HEK293 (cell line): ENCODE measurements around the gene METTL15.
"Not testable (repeated sequence)": the region's sequence is repeated elsewhere in the genome, so short reads cannot be mapped to it uniquely, and the experiment has no call there.

Experiments
- CTCF ChIA-PET: fragments of 350-600 bp; formaldehyde crosslinking; extraction: SDS; loops from one replicate; lab custom pipeline; 2021; ENCODE audit warnings: antibody characterized with exemption; lab: Yijun Ruan, JAX
- POLR2A ChIA-PET: fragments of 300-600 bp; formaldehyde crosslinking; extraction: SDS; loops from one replicate; lab custom pipeline; 2020; ENCODE audit warnings: antibody characterized with exemption, inconsistent platforms; lab: Yijun Ruan, JAX
- H3K27ac ChIP-seq: fragments of 200-500 bp; sonication (Bioruptor generic); 2 replicates; pipeline ENCODE4 v1.5.1; 2014; ENCODE audit warnings: low read depth, low read length, control low read depth, inconsistent platforms; ENCODE audit errors: extremely low read depth
- H3K36me3 ChIP-seq, 2 experiments: fragments of 200-500 bp in 1 of 2; sonication (Bioruptor generic) in 1 of 2; 1 replicate in 1 of 2; 2 replicates in 1 of 2; pipeline ENCODE4 v1.5.1; 2014 to 2017; ENCODE audit warnings: inconsistent platforms in 2 of 2, low read length in 2 of 2; ENCODE audit not compliant: control insufficient read depth in 2 of 2, insufficient read depth in 1 of 2
- H3K4me1 ChIP-seq: fragments of 200-500 bp; sonication (Bioruptor generic); 2 replicates; pipeline ENCODE4 v1.5.1; 2014; ENCODE audit warnings: mild to moderate bottlenecking, low read length, inconsistent platforms; ENCODE audit not compliant: control insufficient read depth, insufficient read depth
- H3K4me3 ChIP-seq: 2 replicates; pipeline ENCODE4 v1.5.1; 2011; ENCODE audit warnings: low read depth, mild to moderate bottlenecking, control low read depth, low read length, moderate library complexity
- H3K9me3 ChIP-seq: fragments of 200-500 bp; sonication (Bioruptor generic); 2 replicates; pipeline ENCODE4 v1.5.1; 2014; ENCODE audit warnings: low read depth, low read length, inconsistent platforms; ENCODE audit not compliant: control insufficient read depth, insufficient read depth
- REPIN1 ChIP-seq: fragments of 450-650 bp; formaldehyde crosslinking; IDR thresholded peaks from 2 replicates; pipeline ENCODE4 v1.5.1; 2017; ENCODE audit warnings: missing biosample characterization, missing genetic modification characterization, low read depth
- SALL2 ChIP-seq: fragments of 450-650 bp; formaldehyde crosslinking; IDR thresholded peaks from 2 replicates; pipeline ENCODE4 v1.5.0; 2017; ENCODE audit warnings: missing biosample characterization, mild to moderate bottlenecking, missing genetic modification characterization, borderline replicate concordance
- YY2 ChIP-seq: fragments of 450-650 bp; formaldehyde crosslinking; IDR thresholded peaks from 2 replicates; pipeline ENCODE4 v1.5.1; 2016; ENCODE audit warnings: missing biosample characterization, missing genetic modification characterization
- ZBTB17 ChIP-seq: fragments of 450-650 bp; formaldehyde crosslinking; IDR thresholded peaks from 2 replicates; pipeline ENCODE4 v1.5.1; 2016; ENCODE audit warnings: missing biosample characterization, missing genetic modification characterization
- ZBTB48 ChIP-seq: fragments of 450-650 bp; formaldehyde crosslinking; IDR thresholded peaks from 2 replicates; pipeline ENCODE4 v1.5.1; 2016; ENCODE audit warnings: missing biosample characterization, missing genetic modification characterization
- ZBTB49 ChIP-seq: fragments of 450-650 bp; formaldehyde crosslinking; IDR thresholded peaks from 2 replicates; pipeline ENCODE4 v1.5.1; 2016; ENCODE audit warnings: missing biosample characterization, missing genetic modification characterization, low read depth
- ZFP69B ChIP-seq: fragments of 450-650 bp; formaldehyde crosslinking; IDR thresholded peaks from 2 replicates; pipeline ENCODE4 v1.5.1; 2016; ENCODE audit warnings: missing biosample characterization, missing genetic modification characterization
- ZNF157 ChIP-seq: fragments of 450-650 bp; formaldehyde crosslinking; IDR thresholded peaks from 2 replicates; pipeline ENCODE4 v1.5.1; 2016; ENCODE audit warnings: missing biosample characterization, missing genetic modification characterization
- ZNF239 ChIP-seq: fragments of 450-650 bp; formaldehyde crosslinking; IDR thresholded peaks from 2 replicates; pipeline ENCODE4 v1.5.1; 2016; ENCODE audit warnings: missing biosample characterization, missing genetic modification characterization
- ZNF311 ChIP-seq: fragments of 450-650 bp; formaldehyde crosslinking; IDR thresholded peaks from 2 replicates; pipeline ENCODE4 v1.5.1; 2017; ENCODE audit warnings: missing biosample characterization, missing genetic modification characterization, borderline replicate concordance
- ZNF324 ChIP-seq: fragments of 450-650 bp; formaldehyde crosslinking; IDR thresholded peaks from 2 replicates; pipeline ENCODE4 v1.5.1; 2016; ENCODE audit warnings: missing biosample characterization, missing genetic modification characterization
- ZNF398 ChIP-seq: fragments of 450-650 bp; formaldehyde crosslinking; IDR thresholded peaks from 2 replicates; pipeline ENCODE4 v1.5.1; 2017; ENCODE audit warnings: missing biosample characterization, missing genetic modification characterization
- ZNF416 ChIP-seq: fragments of 450-650 bp; formaldehyde crosslinking; IDR thresholded peaks from 2 replicates; pipeline ENCODE4 v1.5.1; 2016; ENCODE audit warnings: missing biosample characterization, missing genetic modification characterization
- ZNF514 ChIP-seq: fragments of 450-650 bp; formaldehyde crosslinking; IDR thresholded peaks from 2 replicates; pipeline ENCODE4 v1.5.1; 2016; ENCODE audit warnings: missing biosample characterization, missing genetic modification characterization
- ZNF529 ChIP-seq: fragments of 450-650 bp; formaldehyde crosslinking; IDR thresholded peaks from 2 replicates; pipeline ENCODE4 v1.5.1; 2017; ENCODE audit warnings: missing genetic modification characterization, missing biosample characterization; ENCODE audit not compliant: insufficient replicate concordance
- ZNF530 ChIP-seq: fragments of 450-650 bp; formaldehyde crosslinking; IDR thresholded peaks from 2 replicates; pipeline ENCODE4 v1.5.1; 2016; ENCODE audit warnings: low read depth, missing biosample characterization, missing genetic modification characterization
- ZNF548 ChIP-seq: fragments of 450-650 bp; formaldehyde crosslinking; IDR thresholded peaks from 2 replicates; pipeline ENCODE4 v1.5.1; 2016; ENCODE audit warnings: missing biosample characterization, missing genetic modification characterization
- ZNF558 ChIP-seq: fragments of 450-650 bp; formaldehyde crosslinking; IDR thresholded peaks from 2 replicates; pipeline ENCODE4 v1.5.1; 2016; ENCODE audit warnings: missing biosample characterization, missing genetic modification characterization
- ZNF747 ChIP-seq: fragments of 450-650 bp; formaldehyde crosslinking; IDR thresholded peaks from 2 replicates; pipeline ENCODE4 v1.5.1; 2016; ENCODE audit warnings: missing biosample characterization, missing genetic modification characterization
- ZNF777 ChIP-seq: fragments of 450-650 bp; formaldehyde crosslinking; IDR thresholded peaks from 2 replicates; pipeline ENCODE4 v1.5.1; 2017; ENCODE audit warnings: missing biosample characterization, missing genetic modification characterization, borderline replicate concordance
- ZNF843 ChIP-seq: fragments of 450-650 bp; formaldehyde crosslinking; IDR thresholded peaks from 2 replicates; pipeline ENCODE4 v1.5.1; 2016; ENCODE audit warnings: missing biosample characterization, missing genetic modification characterization
- ZSCAN16 ChIP-seq: fragments of 450-650 bp; formaldehyde crosslinking; IDR thresholded peaks from 2 replicates; pipeline ENCODE4 v1.5.1; 2016; ENCODE audit warnings: missing biosample characterization, missing genetic modification characterization

METTL15 gene

DNA sequence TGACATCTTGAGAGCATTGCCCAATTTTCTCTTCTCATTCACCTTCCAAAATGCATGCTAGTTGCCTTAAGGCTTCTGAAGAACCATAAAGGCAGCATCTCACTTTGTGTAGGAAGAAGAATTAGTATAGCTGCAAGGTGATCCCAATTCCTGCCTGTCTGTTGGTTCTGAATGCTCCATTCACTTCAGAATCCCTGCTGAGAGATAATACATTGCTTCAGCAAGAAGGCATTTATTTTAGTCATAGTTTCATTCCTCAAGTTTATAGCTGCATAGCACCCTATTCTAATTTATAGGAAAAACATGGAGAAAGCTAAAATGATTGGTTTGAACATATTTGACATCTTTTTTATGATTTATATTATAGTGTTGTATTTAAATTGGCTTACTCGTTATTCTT lies 181.3 kb downstream of the METTL15 start:
- POLR2A ChIA-PET: no interaction called here
- Histone ChIP-seq H3K27ac (no peak overlapping the region), H3K9me3 (no peaks in the 10 kb centered on the region), H3K4me3 (no peak overlapping the region), H3K36me3 (no peaks in the 10 kb centered on the region), H3K4me1 (no peaks in the 10 kb centered on the region)
- CTCF ChIA-PET: no interaction called here
- TF ChIP-seq ZNF530 (tag by site-specific recombination): no peak
- TF ChIP-seq ZFP69B (tag by site-specific recombination): no peak
- TF ChIP-seq ZNF558 (tag by site-specific recombination): no peak
- TF ChIP-seq ZNF324 (tag by site-specific recombination): no peak
- TF ChIP-seq ZNF239 (tag by site-specific recombination): no peak
- no peak for TF ChIP-seq ZNF398 (tag by site-specific recombination)
- no peak for TF ChIP-seq REPIN1 (tag by site-specific recombination)
- no peak for TF ChIP-seq YY2 (tag by site-specific recombination)
- TF ChIP-seq ZNF416 (tag by site-specific recombination): no peak
- no peak for TF ChIP-seq ZBTB17 (tag by site-specific recombination)
- TF ChIP-seq ZSCAN16 (tag by site-specific recombination): no peak
- TF ChIP-seq ZNF777 (tag by site-specific recombination): no peak
- TF ChIP-seq ZNF548 (tag by site-specific recombination): no peak
- TF ChIP-seq SALL2: no peak
- no peak for TF ChIP-seq ZNF311 (tag by site-specific recombination)
- no peak for TF ChIP-seq ZNF514 (tag by site-specific recombination)
- TF ChIP-seq ZBTB49 (tag by site-specific recombination): no peak
- no peak for TF ChIP-seq ZNF157 (tag by site-specific recombination)
- no peak for TF ChIP-seq ZNF747
- TF ChIP-seq ZNF529 (tag by site-specific recombination): no peak
- TF ChIP-seq, all 188 proteins: peak for 0

GRCh38 chr11:28290995-28291394 lies 182.8 kb downstream of the METTL15 start:
- H3K36me3 ChIP-seq, H3K27ac ChIP-seq, H3K4me3 ChIP-seq, POLR2A ChIA-PET, H3K9me3 ChIP-seq, H3K4me1 ChIP-seq: not testable (repeated sequence)
- CTCF ChIA-PET: interaction anchor here (0.8 kb wide), 1 partner anchor 592 kb away, joined by 3 read pairs; no protein-coding TSS in a partner anchor

DNA sequence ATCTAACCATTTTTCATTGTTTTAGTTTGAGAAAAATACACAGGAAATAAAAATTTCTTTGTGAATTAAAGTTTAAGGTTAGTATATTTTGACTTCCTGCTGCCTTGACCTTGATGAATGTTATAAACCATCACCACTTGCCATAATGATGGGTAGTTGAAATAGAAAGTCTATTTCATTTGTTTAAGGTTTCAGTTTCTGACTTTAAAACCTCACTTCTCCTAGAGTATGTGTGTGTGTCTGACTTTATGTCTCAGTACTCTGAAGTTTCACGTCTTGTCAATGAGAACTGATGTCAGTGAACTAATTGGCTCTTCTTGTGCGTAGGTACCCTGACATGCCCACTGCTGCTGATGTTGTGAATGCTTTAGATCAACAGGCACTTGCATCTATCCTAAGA lies 188.2 kb downstream of the METTL15 start:
- Histone ChIP-seq H3K4me3 (no peak overlapping the region), H3K27ac (no peak overlapping the region), H3K9me3 (no peaks in the 10 kb centered on the region), H3K36me3 (peaks cover 0 to 7% of the 10 kb centered on the region in 2 experiments; a peak in 1 of 3 replicates), H3K4me1 (no peaks in the 10 kb centered on the region)
- CTCF ChIA-PET: no interaction called here
- POLR2A ChIA-PET: no interaction called here
- TF ChIP-seq ZBTB48 (tag by site-specific recombination) (no peak), ZNF843 (tag by site-specific recombination) (no peak), ZNF157 (tag by site-specific recombination) (no peak)
